WTC11 (cell line): Measurements from ENCODE around the gene ARAP1. TPM values are rescaled to one million over a fixed set of nuclear protein-coding genes. Genes with fewer than 3 reads are reported as not detected.

Experiments
- ATAC-seq: fragments of 200-7000 bp; cut with Tn5 transposase; 2 replicates; pipeline ENCODE4 v1.10.0; 2021; ENCODE audit warnings: mild to moderate bottlenecking, moderate library complexity
- CTCF ChIA-PET: fragments of 300-600 bp; sonication (Branson Sonifier 250); formaldehyde crosslinking; loops from one replicate; lab custom pipeline; 2021; ENCODE audit warnings: antibody characterized with exemption; lab: Charles Lee
- POLR2A ChIA-PET: fragments of 350-600 bp; sonication (Branson Sonifier 250); formaldehyde crosslinking; loops from one replicate; lab custom pipeline; 2021; ENCODE audit warnings: antibody characterized with exemption; lab: Charles Lee
- DNase-seq: peaks from one replicate; pipeline ENCODE4 v3.0.0; 2021; ENCODE audit warnings: low spot score
- H3K27ac Mint-ChIP-seq: 2 replicates; pipeline ENCODE4 v1.8.0; 2021; ENCODE audit warnings: mixed read lengths
- H3K27me3 Mint-ChIP-seq: 2 replicates; pipeline ENCODE4 v1.8.0; 2021; ENCODE audit warnings: low read depth, mild to moderate bottlenecking, moderate library complexity, mixed read lengths
- H3K36me3 Mint-ChIP-seq: 2 replicates; pipeline ENCODE4 v1.8.0; 2021; ENCODE audit warnings: mixed read lengths
- H3K4me1 Mint-ChIP-seq: 2 replicates; pipeline ENCODE4 v1.8.0; 2022; ENCODE audit warnings: mixed read lengths
- H3K4me3 Mint-ChIP-seq: 2 replicates; pipeline ENCODE4 v1.8.0; 2021; ENCODE audit warnings: mild to moderate bottlenecking, moderate library complexity, mixed read lengths
- H3K9me3 Mint-ChIP-seq: 2 replicates; pipeline ENCODE4 v1.8.0; 2021; ENCODE audit warnings: mixed read lengths
- AFF4 ChIP-seq: sonication (generic); formaldehyde crosslinking; IDR thresholded peaks from 2 replicates; pipeline ENCODE4 v1.8.1; 2023; ENCODE audit warnings: mild to moderate bottlenecking, missing genetic modification reagents, borderline replicate concordance
- CREB1 ChIP-seq: sonication (generic); formaldehyde crosslinking; IDR thresholded peaks from 2 replicates; pipeline ENCODE4 v1.8.0; 2023; ENCODE audit warnings: mild to moderate bottlenecking, missing genetic modification reagents
- CREM ChIP-seq: sonication (generic); formaldehyde crosslinking; IDR thresholded peaks from 2 replicates; pipeline ENCODE4 v1.8.1; 2022; ENCODE audit warnings: mild to moderate bottlenecking, missing genetic modification reagents, moderate library complexity
- ETV6 ChIP-seq: sonication (generic); formaldehyde crosslinking; IDR thresholded peaks from 2 replicates; pipeline ENCODE4 v1.8.1; 2022; ENCODE audit warnings: mild to moderate bottlenecking, missing genetic modification reagents
- GRHL2 ChIP-seq: fragments of 250-450 bp; sonication (Bioruptor Pico); IDR thresholded peaks from 2 replicates; pipeline ENCODE4 v1.8.0; 2022; ENCODE audit warnings: mild to moderate bottlenecking, moderate library complexity; ENCODE audit not compliant: insufficient replicate concordance, severe bottlenecking
- HMGXB4 ChIP-seq: sonication (generic); formaldehyde crosslinking; IDR thresholded peaks from 2 replicates; pipeline ENCODE4 v1.8.1; 2023; ENCODE audit warnings: mild to moderate bottlenecking, moderate library complexity, missing genetic modification reagents
- IRF2 ChIP-seq: sonication (generic); formaldehyde crosslinking; IDR thresholded peaks from 2 replicates; pipeline ENCODE4 v1.8.0; 2022; ENCODE audit warnings: low read depth, missing genetic modification reagents, borderline replicate concordance
- JAZF1 ChIP-seq: fragments of 250-450 bp; sonication (Bioruptor Pico); IDR thresholded peaks from 2 replicates; pipeline ENCODE4 v1.9.0; 2021; ENCODE audit warnings: moderate library complexity, mild to moderate bottlenecking, inconsistent platforms
- JUN ChIP-seq: sonication (generic); formaldehyde crosslinking; IDR thresholded peaks from 2 replicates; pipeline ENCODE4 v1.8.0; 2023; ENCODE audit warnings: mild to moderate bottlenecking, missing genetic modification reagents
- KAT7 ChIP-seq: sonication (generic); formaldehyde crosslinking; IDR thresholded peaks from 2 replicates; pipeline ENCODE4 v1.8.1; 2023; ENCODE audit warnings: missing genetic modification reagents, mild to moderate bottlenecking, borderline replicate concordance
- MAX ChIP-seq: sonication (generic); formaldehyde crosslinking; IDR thresholded peaks from 2 replicates; pipeline ENCODE4 v1.8.0; 2022; ENCODE audit warnings: mild to moderate bottlenecking, missing genetic modification reagents
- MLX ChIP-seq: sonication (generic); formaldehyde crosslinking; IDR thresholded peaks from 2 replicates; pipeline ENCODE4 v1.8.1; 2023; ENCODE audit warnings: mild to moderate bottlenecking, missing genetic modification reagents, moderate library complexity
- MXD4 ChIP-seq: fragments of 250-450 bp; sonication (Bioruptor Pico); IDR thresholded peaks from 2 replicates; pipeline ENCODE4 v1.8.0; 2021; ENCODE audit warnings: mild to moderate bottlenecking, moderate library complexity, borderline replicate concordance
- NR2C2 ChIP-seq: sonication (generic); formaldehyde crosslinking; IDR thresholded peaks from 2 replicates; pipeline ENCODE4 v1.8.0; 2022; ENCODE audit warnings: mild to moderate bottlenecking, missing genetic modification reagents
- NR3C1 ChIP-seq: sonication (generic); formaldehyde crosslinking; conservative IDR thresholded peaks from 2 replicates; pipeline ENCODE4 v1.8.1; 2023; ENCODE audit warnings: low read depth, mild to moderate bottlenecking, missing genetic modification reagents
- RORB ChIP-seq: fragments of 250-450 bp; sonication (Bioruptor Pico); IDR thresholded peaks from 2 replicates; pipeline ENCODE4 v1.9.0; 2021; ENCODE audit warnings: mild to moderate bottlenecking
- SMAD4 ChIP-seq: sonication (generic); formaldehyde crosslinking; IDR thresholded peaks from 2 replicates; pipeline ENCODE4 v1.8.0; 2022; ENCODE audit warnings: mild to moderate bottlenecking, missing genetic modification reagents
- SOX15 ChIP-seq: fragments of 250-450 bp; sonication (Bioruptor Pico); IDR thresholded peaks from 2 replicates; pipeline ENCODE4 v1.9.0; 2021; ENCODE audit warnings: mild to moderate bottlenecking
- TEAD1 ChIP-seq: sonication (generic); formaldehyde crosslinking; IDR thresholded peaks from 2 replicates; pipeline ENCODE4 v1.8.0; 2022; ENCODE audit warnings: mild to moderate bottlenecking, missing genetic modification reagents
- TEAD4 ChIP-seq: sonication (generic); formaldehyde crosslinking; IDR thresholded peaks from 2 replicates; pipeline ENCODE4 v1.8.0; 2022; ENCODE audit warnings: mild to moderate bottlenecking, missing genetic modification reagents
- TP53 ChIP-seq: sonication (generic); formaldehyde crosslinking; IDR thresholded peaks from 2 replicates; pipeline ENCODE4 v1.8.1; 2023; ENCODE audit warnings: mild to moderate bottlenecking, missing genetic modification reagents
- ZNF317 ChIP-seq: sonication (generic); formaldehyde crosslinking; IDR thresholded peaks from 2 replicates; pipeline ENCODE4 v1.8.1; 2023; ENCODE audit warnings: low read depth, mild to moderate bottlenecking, moderate library complexity, missing genetic modification reagents, borderline replicate concordance
- ZNF423 ChIP-seq: fragments of 250-450 bp; sonication (Bioruptor Pico); IDR thresholded peaks from 2 replicates; pipeline ENCODE4 v2.1.2; 2022; ENCODE audit warnings: mild to moderate bottlenecking, moderate library complexity
- ZNF671 ChIP-seq: fragments of 250-450 bp; sonication (Bioruptor Pico); IDR thresholded peaks from 2 replicates; pipeline ENCODE4 v1.8.0; 2021; ENCODE audit warnings: mild to moderate bottlenecking
- total RNA-seq: library from RNA; stranded (reverse); gene quantifications from 3 replicates; pipeline ENCODE4 v1.2.3, GENCODE V29; 2021
- TF ChIP-seq, protein P1 (sequence below): sonication (generic); formaldehyde crosslinking; IDR thresholded peaks from 2 replicates; pipeline ENCODE4 v1.8.0; 2023; ENCODE audit warnings: missing genetic modification reagents

ARAP1 gene
- total RNA-seq, 1 experiment from 2014 or later = 98.8 TPM

DNA sequence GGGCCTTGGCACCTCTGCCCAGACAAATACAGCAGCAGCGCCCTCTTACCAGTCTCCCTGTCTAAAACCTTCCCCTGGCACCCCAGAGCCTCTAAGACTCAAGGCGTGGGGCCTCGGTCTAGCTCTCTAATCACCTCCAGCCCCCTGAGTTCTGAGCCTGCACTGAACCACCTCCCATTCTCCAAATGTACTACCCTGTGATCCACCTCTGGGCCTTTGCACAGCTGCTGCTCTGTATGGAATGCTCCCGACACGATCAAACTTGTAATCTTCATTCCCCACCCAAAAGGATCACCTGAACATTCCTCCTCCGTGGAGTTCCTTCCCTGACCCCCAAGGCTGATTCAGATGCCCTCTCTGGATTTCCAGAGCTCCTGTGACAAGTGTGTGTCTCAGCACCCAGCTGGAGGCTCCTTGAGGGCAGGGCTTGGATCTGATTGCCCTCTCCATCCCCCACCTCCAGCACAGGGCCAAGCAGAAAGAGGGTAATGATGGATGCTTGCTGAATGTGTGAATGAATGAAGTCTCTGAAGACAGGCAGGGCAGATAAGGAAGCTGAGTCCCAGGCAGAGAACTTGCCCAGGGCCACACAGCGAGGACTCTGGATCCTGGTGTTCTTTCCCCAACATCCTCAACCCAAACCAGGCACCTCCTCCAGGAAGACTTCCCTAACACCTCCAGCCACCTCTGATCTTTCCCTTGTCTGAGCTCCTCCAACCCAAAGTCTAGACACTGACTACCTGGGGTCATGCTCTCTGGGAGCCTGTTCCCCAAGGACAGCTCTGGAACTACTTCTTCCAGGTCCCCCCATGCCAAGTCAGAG is 23.3 kb upstream of the ARAP1 start (continued):
- TF ChIP-seq AFF4 (CRISPR knock-in tag) = no peak
- TF ChIP-seq HMGXB4 = no peak

GRCh38 chr11:72774499-72774898 is 22.3 kb upstream of the ARAP1 start:
- Mint-ChIP-seq H3K27ac (no peak overlapping the region), H3K4me1 (peaks cover 10% of the 10 kb centered on the region; the same call in 1 of the 2 replicates), H3K4me3 (no peak overlapping the region), H3K9me3 (no peaks in the 10 kb centered on the region), H3K27me3 (no peaks in the 10 kb centered on the region), H3K36me3 (no peaks in the 10 kb centered on the region)
- DNase-seq (no peak), ATAC-seq (no peak)
- CTCF ChIA-PET = interaction anchor here (5.0 kb wide), 1 partner anchor 49 kb away, joined by 24 read pairs; no protein-coding TSS in a partner anchor
- TF ChIP-seq IRF2 (CRISPR knock-in tag) (no peak), TP53 (CRISPR knock-in tag) (no peak), SOX15 (CRISPR knock-in tag) (no peak), ZNF671 (CRISPR knock-in tag) (no peak), MXD4 (CRISPR knock-in tag) (no peak), MAX (CRISPR knock-in tag) (no peak), ZNF317 (no peak), CREB1 (CRISPR knock-in tag) (no peak), JUN (CRISPR knock-in tag) (no peak), ZNF423 (no peak), SMAD4 (CRISPR knock-in tag) (no peak)
- POLR2A ChIA-PET = no interaction called here

DNA sequence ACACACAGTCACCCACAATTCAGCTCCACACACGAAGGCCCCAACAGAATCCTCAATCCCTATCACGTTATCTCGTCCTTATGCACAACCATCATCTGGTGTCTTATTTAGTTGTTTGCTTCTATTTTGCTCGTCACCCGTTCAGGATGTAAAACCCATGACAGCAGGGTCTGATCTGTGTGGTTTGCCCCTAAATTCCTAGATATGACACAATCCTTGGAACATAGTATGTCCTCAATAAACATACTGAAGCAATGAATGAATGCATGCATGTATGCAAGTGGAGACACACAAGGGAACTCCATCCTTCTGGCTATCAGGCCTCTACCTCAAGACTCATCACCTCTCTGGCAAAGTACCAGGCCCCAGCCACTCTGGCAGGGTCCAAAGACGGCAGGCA is 21.5 kb upstream of the ARAP1 start:
- DNase-seq = no peak
- Mint-ChIP-seq H3K27ac (no peak overlapping the region), H3K9me3 (no peaks in the 10 kb centered on the region), H3K36me3 (no peaks in the 10 kb centered on the region), H3K4me1 (peaks cover 10% of the 10 kb centered on the region), H3K27me3 (no peaks in the 10 kb centered on the region), H3K4me3 (no peak overlapping the region)
- ChIA-PET POLR2A (no interaction called here), CTCF (no interaction called here)
- no peak for ATAC-seq
- TF ChIP-seq RORB (no peak), KAT7 (CRISPR knock-in tag) (no peak), IRF2 (CRISPR knock-in tag) (no peak), MLX (CRISPR knock-in tag) (no peak), JAZF1 (CRISPR knock-in tag) (no peak), GRHL2 (CRISPR knock-in tag) (no peak), JUN (CRISPR knock-in tag) (no peak), NR3C1 (CRISPR knock-in tag) (no peak), CREM (no peak), TEAD4 (no peak), NR2C2 (CRISPR knock-in tag) (no peak), ETV6 (CRISPR knock-in tag) (no peak), TEAD1 (no peak), ZNF423 (no peak)
- TF ChIP-seq, protein P1, sequence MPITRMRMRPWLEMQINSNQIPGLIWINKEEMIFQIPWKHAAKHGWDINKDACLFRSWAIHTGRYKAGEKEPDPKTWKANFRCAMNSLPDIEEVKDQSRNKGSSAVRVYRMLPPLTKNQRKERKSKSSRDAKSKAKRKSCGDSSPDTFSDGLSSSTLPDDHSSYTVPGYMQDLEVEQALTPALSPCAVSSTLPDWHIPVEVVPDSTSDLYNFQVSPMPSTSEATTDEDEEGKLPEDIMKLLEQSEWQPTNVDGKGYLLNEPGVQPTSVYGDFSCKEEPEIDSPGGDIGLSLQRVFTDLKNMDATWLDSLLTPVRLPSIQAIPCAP (CRISPR knock-in tag) = no peak
